ENCODE measurements around the gene HSDL1.

The HSDL1 gene

DNA sequence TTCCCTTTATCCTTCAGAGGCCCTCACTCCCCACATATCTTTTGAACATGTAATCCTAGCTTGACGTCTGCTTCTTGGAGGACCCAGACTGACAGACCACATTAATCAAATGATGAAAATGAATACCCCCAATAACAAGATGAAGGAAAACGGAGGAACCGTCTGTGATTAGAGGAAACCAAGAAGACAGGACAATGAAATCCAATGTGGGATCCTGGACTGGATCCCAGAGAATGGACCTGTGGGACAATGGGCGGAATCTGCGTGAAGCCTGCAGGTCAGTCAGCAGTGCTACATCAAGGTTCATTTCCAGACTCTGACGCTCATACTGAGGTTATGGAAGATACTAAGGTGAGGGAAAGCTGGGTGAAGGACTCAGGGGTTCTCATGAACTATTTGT is 64.2 kb downstream of the HSDL1 start:
- H3K4me3 ChIP-seq (ENCODE audit: low read depth, low read length), result no peak overlapping the region
- TF ChIP-seq, protein P1, sequence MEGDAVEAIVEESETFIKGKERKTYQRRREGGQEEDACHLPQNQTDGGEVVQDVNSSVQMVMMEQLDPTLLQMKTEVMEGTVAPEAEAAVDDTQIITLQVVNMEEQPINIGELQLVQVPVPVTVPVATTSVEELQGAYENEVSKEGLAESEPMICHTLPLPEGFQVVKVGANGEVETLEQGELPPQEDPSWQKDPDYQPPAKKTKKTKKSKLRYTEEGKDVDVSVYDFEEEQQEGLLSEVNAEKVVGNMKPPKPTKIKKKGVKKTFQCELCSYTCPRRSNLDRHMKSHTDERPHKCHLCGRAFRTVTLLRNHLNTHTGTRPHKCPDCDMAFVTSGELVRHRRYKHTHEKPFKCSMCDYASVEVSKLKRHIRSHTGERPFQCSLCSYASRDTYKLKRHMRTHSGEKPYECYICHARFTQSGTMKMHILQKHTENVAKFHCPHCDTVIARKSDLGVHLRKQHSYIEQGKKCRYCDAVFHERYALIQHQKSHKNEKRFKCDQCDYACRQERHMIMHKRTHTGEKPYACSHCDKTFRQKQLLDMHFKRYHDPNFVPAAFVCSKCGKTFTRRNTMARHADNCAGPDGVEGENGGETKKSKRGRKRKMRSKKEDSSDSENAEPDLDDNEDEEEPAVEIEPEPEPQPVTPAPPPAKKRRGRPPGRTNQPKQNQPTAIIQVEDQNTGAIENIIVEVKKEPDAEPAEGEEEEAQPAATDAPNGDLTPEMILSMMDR (IDR thresholded peaks at IDR 0.05; ENCODE audit: low read depth, low read length), result no peak

DNA sequence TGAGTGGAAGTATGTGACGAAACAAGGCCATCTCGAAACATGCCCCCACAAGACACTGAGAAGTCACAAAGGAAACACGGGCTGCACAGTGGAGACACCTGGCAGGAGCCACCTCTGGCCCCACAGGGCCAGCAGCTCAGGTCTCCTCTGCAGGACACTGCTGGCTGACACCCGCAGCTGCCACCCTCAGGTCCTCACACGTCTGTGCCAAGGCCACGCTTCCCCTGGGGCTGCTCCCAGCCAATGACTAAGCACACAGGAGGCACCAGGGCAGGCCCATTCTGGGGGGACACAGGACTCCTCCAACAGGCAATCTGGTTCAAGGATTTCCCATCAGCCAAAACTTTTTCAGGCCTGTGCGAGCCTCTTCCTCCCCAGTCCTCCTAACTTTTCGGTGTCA is 64.6 kb downstream of the HSDL1 start:
- no peak overlapping the region for H3K4me3 ChIP-seq (ENCODE audit: low read depth, low read length)
- TF ChIP-seq, protein P1 (IDR thresholded peaks at IDR 0.05; ENCODE audit: low read depth, low read length), result no peak

DNA sequence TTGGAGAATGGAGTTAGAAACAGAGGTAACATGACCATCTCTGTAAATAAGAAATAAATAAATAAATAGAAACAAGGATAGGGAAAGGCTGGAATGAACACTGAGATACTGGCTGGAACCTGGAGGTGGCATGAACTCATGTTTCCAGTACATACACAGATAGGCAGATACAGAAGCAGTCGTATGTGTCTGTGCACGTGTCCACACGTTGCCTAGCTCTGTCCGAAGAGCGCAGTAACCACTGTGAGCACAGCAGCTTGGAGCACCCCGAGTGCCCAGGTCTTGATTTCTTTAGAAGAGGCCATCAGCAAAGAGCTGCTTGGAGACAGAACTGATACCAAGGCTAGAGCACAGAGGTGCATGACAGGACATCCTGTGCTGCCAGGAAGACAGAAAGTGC is 65.3 kb downstream of the HSDL1 start:
- TF ChIP-seq, protein P1 (IDR thresholded peaks at IDR 0.05; ENCODE audit: low read depth, low read length), result no peak
- no peak overlapping the region for H3K4me3 ChIP-seq (ENCODE audit: low read depth, low read length)

DNA sequence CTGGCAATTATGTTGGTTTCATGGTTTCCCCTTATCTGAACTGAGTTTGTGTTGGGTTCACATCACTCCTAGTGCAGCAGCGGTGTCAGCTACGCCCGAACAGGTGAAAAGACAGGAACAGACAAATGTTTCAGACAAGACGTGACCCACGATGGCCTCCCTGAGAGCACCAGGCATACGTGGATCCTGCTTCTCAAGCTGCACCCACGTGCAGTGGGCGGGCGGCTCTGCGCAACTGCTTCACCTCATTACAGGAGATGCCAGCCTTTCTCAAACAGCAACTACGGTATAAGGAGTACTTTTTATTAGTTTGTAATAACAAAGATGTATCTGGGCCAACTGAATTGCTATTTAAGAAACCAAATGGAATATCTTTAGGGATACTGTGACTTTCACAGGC is 69.6 kb downstream of the HSDL1 start:
- H3K4me3 ChIP-seq (ENCODE audit: low read depth, low read length), result no peak overlapping the region
- TF ChIP-seq, protein P1 (IDR thresholded peaks at IDR 0.05; ENCODE audit: low read depth, low read length), result no peak

DNA sequence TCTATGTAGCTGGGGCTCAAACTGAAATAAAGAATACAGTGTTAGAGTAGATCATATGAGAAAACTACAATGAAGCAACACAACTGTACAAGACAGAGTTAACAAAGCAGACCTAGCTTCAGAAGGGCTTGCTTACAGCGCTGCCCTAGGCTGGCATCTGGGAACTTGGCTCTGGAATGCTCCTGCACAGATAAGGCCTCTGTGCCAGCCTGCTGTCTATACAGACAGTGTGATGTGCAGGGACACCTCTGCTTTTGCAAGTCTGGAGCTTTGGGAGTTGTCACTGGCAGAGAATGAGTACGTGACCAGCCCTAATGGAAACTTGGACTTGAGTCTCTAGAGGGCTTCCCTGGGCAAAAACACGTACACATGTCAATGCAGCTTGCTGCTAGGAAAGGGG is 70.3 kb downstream of the HSDL1 start:
- no peak overlapping the region for H3K4me3 ChIP-seq (ENCODE audit: low read depth, low read length)
- TF ChIP-seq, protein P1 (IDR thresholded peaks at IDR 0.05; ENCODE audit: low read depth, low read length), result no peak
